ENCODE measurements around the gene IPO4.

DNA sequence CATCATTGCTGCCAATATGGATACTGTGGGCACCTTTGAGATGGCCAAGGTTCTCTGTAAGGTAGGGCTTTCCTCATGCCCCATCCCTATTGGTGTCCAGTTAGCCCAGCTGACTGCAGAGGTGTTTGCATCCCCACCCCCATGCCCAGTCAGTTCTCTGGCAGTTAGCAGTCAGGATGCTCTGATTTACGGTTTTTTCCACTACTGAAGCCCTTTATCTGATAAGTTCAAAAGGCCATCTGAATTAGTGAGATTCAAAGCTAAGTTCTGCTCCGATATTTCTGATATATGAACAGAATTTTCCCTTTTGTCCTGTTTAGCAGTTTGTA is 44.9 kb upstream of the IPO4 start:
- no peak for TF ChIP-seq POLR2AphosphoS5 (IDR thresholded peaks at IDR 0.05; ENCODE audit: control insufficient read depth, insufficient read depth, low read depth, low read length)
- TF ChIP-seq NFE2L1 (tag; IDR thresholded peaks at IDR 0.05; ENCODE audit: borderline replicate concordance, low read depth), result no peak
- 0 out of 4 replicates have a peak, but pooled peaks of 1 of the 2 experiments have one; percentile 25 for TF ChIP-seq TEAD1 (CRISPR knock-in tag; IDR thresholded peaks at IDR 0.05)
- TF ChIP-seq ZNF146 (CRISPR knock-in tag; IDR thresholded peaks at IDR 0.05; ENCODE audit: unreplicated experiment), result no peak
- no peak for TF ChIP-seq ATF1 (CRISPR knock-in tag; IDR thresholded peaks at IDR 0.05)
- TF ChIP-seq ATF1 (tag; IDR thresholded peaks at IDR 0.05), result no peak
- no peak for TF ChIP-seq NR1H2 (CRISPR knock-in tag; IDR thresholded peaks at IDR 0.05)
- no peak for TF ChIP-seq ZNF644 (tag; IDR thresholded peaks at IDR 0.05; ENCODE audit: low read depth)
- no peak for TF ChIP-seq SRF (CRISPR knock-in tag; IDR thresholded peaks at IDR 0.05)
- no peak for TF ChIP-seq KAT2B (IDR thresholded peaks at IDR 0.05; ENCODE audit: low read depth, low read length)
- TF ChIP-seq ZFPM2 (CRISPR knock-in tag; IDR thresholded peaks at IDR 0.05), result no peak
- no peak for TF ChIP-seq ARID3B (CRISPR knock-in tag; IDR thresholded peaks at IDR 0.05; ENCODE audit: borderline replicate concordance)
- TF ChIP-seq HNRNPK (IDR thresholded peaks at IDR 0.05; ENCODE audit: low read depth, low read length, poor library complexity, severe bottlenecking), result no peak
- no peak for TF ChIP-seq CEBPB (tag; IDR thresholded peaks at IDR 0.05)
- TF ChIP-seq CBFB (CRISPR knock-in tag; IDR thresholded peaks at IDR 0.05), result no peak
